B cell (primary cell): ENCODE data around the gene PSMC3IP. TPM values are rescaled to one million over a fixed set of nuclear protein-coding genes. Genes with fewer than 3 reads are reported as not detected.

ENCODE experiments used
- ATAC-seq: fragments of 200-7000 bp; cut with Tn5 transposase; one replicate; pipeline ENCODE4 v1.10.0; 2021; ENCODE audit warnings: low read depth, mild to moderate bottlenecking, moderate number of reproducible peaks, moderate library complexity
- CTCF ChIA-PET: fragments of 350-600 bp; sonication (Branson Sonifier 250); formaldehyde crosslinking; loops from one replicate; lab custom pipeline; 2021; ENCODE audit warnings: antibody characterized with exemption, inconsistent platforms; lab: Charles Lee
- POLR2A ChIA-PET: fragments of 350-600 bp; sonication (Branson Sonifier 250); formaldehyde crosslinking; loops from one replicate; lab custom pipeline; 2021; ENCODE audit warnings: antibody characterized with exemption; lab: Charles Lee
- DNase-seq: peaks from one replicate; pipeline ENCODE4 v3.0.0; 2013
- H2AFZ ChIP-seq: 2 replicates; pipeline ENCODE4 v1.6.1; 2012; ENCODE audit warnings: mild to moderate bottlenecking, low read depth, low read length; ENCODE audit not compliant: insufficient read depth, poor library complexity, severe bottlenecking
- H3K27ac ChIP-seq, 2 donors: 1 replicate in 1 of 2; 2 replicates in 1 of 2; pipeline ENCODE4 v1.5.1; 2012 to 2013; ENCODE audit warnings: low read length in 2 of 2, mild to moderate bottlenecking in 2 of 2, moderate library complexity in 1 of 2
- H3K27me3 ChIP-seq, 4 experiments: fragments of 200-600 bp in 1 of 4; sonication (generic) in 1 of 4; replicated peaks in 1 of 4; 1 replicate in 2 of 4; 2 replicates in 2 of 4; pipeline versions ENCODE4 v1.6.1 to v1.7.0; 2013 to 2016; ENCODE audit warnings: low read length in 3 of 4, mild to moderate bottlenecking in 2 of 4, mixed read lengths in 1 of 4, moderate library complexity in 1 of 4; ENCODE audit not compliant: insufficient read depth in 4 of 4, control insufficient read depth in 3 of 4; ENCODE audit errors: control extremely low read depth in 1 of 4
- H3K36me3 ChIP-seq, 2 experiments: replicated peaks in 1 of 2; 1 replicate in 1 of 2; 2 replicates in 1 of 2; pipeline versions ENCODE4 v1.6.1 to v1.7.1; 2013; ENCODE audit warnings: low read length in 1 of 2; ENCODE audit not compliant: insufficient read depth in 2 of 2, control insufficient read depth in 1 of 2; ENCODE audit errors: control extremely low read depth in 1 of 2, extremely low read depth in 1 of 2
- H3K4me1 ChIP-seq, 2 donors: fragments of 200-600 bp in 1 of 2; sonication (generic) in 1 of 2; 1 replicate in 1 of 2; 2 replicates in 1 of 2; pipeline versions ENCODE4 v1.5.1 to v1.6.1; 2013 to 2017; ENCODE audit warnings: low read length in 2 of 2; ENCODE audit not compliant: control insufficient read depth in 2 of 2, insufficient read depth in 2 of 2
- H3K4me2 ChIP-seq: replicated peaks from 2 replicates; pipeline ENCODE3; 2012; ENCODE audit warnings: mild to moderate bottlenecking, low read depth, low read length; ENCODE audit not compliant: poor library complexity, severe bottlenecking
- H3K4me3 ChIP-seq, 5 experiments: fragments of 200-600 bp in 1 of 5; sonication (generic) in 1 of 5; 1 replicate in 3 of 5; 2 replicates in 2 of 5; pipeline versions ENCODE4 v1.5.1 to v1.7.0; 2011 to 2016; ENCODE audit warnings: low read length in 4 of 5, mild to moderate bottlenecking in 4 of 5, low read depth in 2 of 5, control low read depth in 1 of 5, moderate library complexity in 1 of 5; ENCODE audit not compliant: insufficient read depth in 1 of 5; ENCODE audit errors: control extremely low read depth in 1 of 5, extremely low read depth in 1 of 5
- H3K79me2 ChIP-seq: fragments of 200-600 bp; sonication (generic); one replicate; pipeline ENCODE4 v1.6.0; 2016; ENCODE audit warnings: low read length; ENCODE audit not compliant: control insufficient read depth, insufficient read depth
- H3K9ac ChIP-seq: fragments of 200-600 bp; sonication (generic); 2 replicates; pipeline ENCODE4 v1.6.1; 2017; ENCODE audit warnings: mild to moderate bottlenecking, low read length, moderate library complexity
- H3K9me3 ChIP-seq, 3 donors: one replicate each; pipeline versions ENCODE4 v1.6.1 to v1.7.1; 2013; ENCODE audit warnings: low read length in 2 of 3; ENCODE audit not compliant: control insufficient read depth in 2 of 3, insufficient read depth in 1 of 3; ENCODE audit errors: control extremely low read depth in 1 of 3
- H4K20me1 ChIP-seq: 2 replicates; pipeline ENCODE4 v1.6.0; 2012; ENCODE audit warnings: mild to moderate bottlenecking, low read length; ENCODE audit not compliant: insufficient read depth, control insufficient read depth, poor library complexity, severe bottlenecking
- H3K27ac Mint-ChIP-seq: one replicate; pipeline ENCODE4 v1.8.0; 2021; ENCODE audit warnings: mixed read lengths
- H3K27me3 Mint-ChIP-seq: one replicate; pipeline ENCODE4 v1.8.0; 2021; ENCODE audit warnings: mixed read lengths
- H3K4me1 Mint-ChIP-seq: one replicate; pipeline ENCODE4 v1.8.0; 2021; ENCODE audit warnings: mixed read lengths
- H3K4me3 Mint-ChIP-seq: one replicate; pipeline ENCODE4 v1.8.0; 2021; ENCODE audit warnings: mixed read lengths
- H3K9me3 Mint-ChIP-seq: one replicate; pipeline ENCODE4 v1.8.0; 2022; ENCODE audit warnings: mixed read lengths; ENCODE audit not compliant: insufficient read depth
- CTCF ChIP-seq: fragments of 200-600 bp; IDR thresholded peaks from one replicate; pipeline ENCODE4 v1.8.0; 2022; ENCODE audit warnings: antibody characterized with exemption, mild to moderate bottlenecking
- EZH2 ChIP-seq: IDR thresholded peaks from 2 replicates; pipeline ENCODE4 v1.6.1; 2012; ENCODE audit warnings: borderline replicate concordance, low read depth, mild to moderate bottlenecking, moderate library complexity, low read length; ENCODE audit not compliant: insufficient read depth, poor library complexity, severe bottlenecking
- WGBS: methylation state at CpG from one replicate; pipeline ENCODE4 v1.1.5; 2013; ENCODE audit warnings: missing lambda C conversion rate; ENCODE audit not compliant: insufficient coverage; 5-methylcytosine and 5-hydroxymethylcytosine counted together
- intact Hi-C: fragments of 100-400 bp; cut with micrococcal nuclease; formaldehyde crosslinking; loops from one replicate; pipeline ENCODE4 v1.10.0; 2022
- polyA plus RNA-seq: library from polyadenylated mRNA; depleted of rRNA; stranded (reverse); fragments of >200 nt; gene quantifications from 2 replicates; pipeline ENCODE4 v1.2.3, GENCODE V29; 2012
- total RNA-seq, 2 donors: library from RNA; stranded (reverse); fragments of 120-200 nt in 1 of 2; gene quantifications; 1 replicate in 1 of 2; 2 replicates in 1 of 2; pipeline versions ENCODE4 v1.2.3 to v1.2.4, GENCODE V29; 2013 to 2022

Gene PSMC3IP
- total and polyA plus RNA-seq, 2 donors (not counting 1 experiment from before 2014, with no cell fraction given), result 2.8 to 10.4 TPM

DNA sequence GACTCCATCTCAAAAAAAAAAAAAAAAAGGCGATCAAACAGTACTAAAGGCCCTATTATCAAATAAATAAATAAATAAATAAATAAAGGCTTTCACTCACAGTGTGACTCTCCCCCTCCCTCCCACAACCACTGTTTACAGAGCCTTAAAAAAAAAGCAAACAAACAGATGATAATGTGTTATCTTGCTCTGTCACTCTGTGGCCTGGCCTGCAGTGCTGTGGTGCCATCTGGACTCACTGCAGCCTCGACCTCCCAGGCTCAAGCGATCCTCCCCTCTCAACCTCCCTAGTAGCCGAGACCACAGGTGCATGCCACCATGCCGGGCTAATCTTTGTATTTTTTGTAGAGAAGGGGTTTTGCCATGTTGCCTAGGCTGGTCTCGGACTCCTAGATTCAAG is 49.6 kb downstream of the PSMC3IP start:
- ATAC-seq, result no peak
- Histone ChIP-seq H3K79me2 (no peaks in the 10 kb centered on the region), H3K27me3 (no peaks in the 10 kb centered on the region)

DNA sequence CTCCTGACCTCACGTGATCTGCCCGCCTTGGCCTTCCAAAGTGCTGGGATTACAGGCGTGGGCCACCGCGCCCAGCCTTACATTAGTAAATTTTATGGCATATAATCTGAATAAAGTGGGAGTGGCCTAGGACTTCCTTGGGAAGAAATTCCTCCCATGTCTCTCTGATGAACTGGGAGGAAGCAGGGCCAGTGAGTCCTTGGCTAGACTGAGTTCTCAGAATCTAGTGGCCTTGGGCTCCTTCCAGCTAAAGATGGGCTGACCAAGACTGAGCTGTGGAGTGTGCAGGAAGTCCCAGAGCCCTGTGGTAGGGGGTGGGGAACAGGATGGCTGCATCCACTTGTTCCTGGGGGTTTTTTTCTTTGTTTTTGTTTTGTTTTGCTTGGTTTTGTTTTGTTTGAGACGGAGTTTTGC is 51.5 kb downstream of the PSMC3IP start:
- no peaks in the 10 kb centered on the region for H4K20me1 ChIP-seq
- Mint-ChIP-seq H3K4me3 (no peak overlapping the region), H3K27ac (no peak overlapping the region), H3K27me3 (no peaks in the 10 kb centered on the region), H3K9me3 (no peaks in the 10 kb centered on the region), H3K4me1 (peaks cover 18% of the 10 kb centered on the region)
- H3K27me3 ChIP-seq, result no peaks in the 10 kb centered on the region
- ATAC-seq (no peak), DNase-seq (no peak)
- no peak overlapping the region for H3K9ac ChIP-seq
- H3K79me2 ChIP-seq, result no peaks in the 10 kb centered on the region
- H3K4me3 ChIP-seq, result no peak overlapping the region
- CTCF ChIA-PET, result interaction anchor here (1.1 to 1.9 kb wide), 2 partner anchors 120 to 553 kb away, joined by 3 to 5 read pairs; no protein-coding TSS in a partner anchor
- intact Hi-C loops, result no loop called here
- TF ChIP-seq CTCF (no peak), EZH2 (no peak)
- H3K9me3 ChIP-seq, result no peaks in the 10 kb centered on the region
- H3K4me1 ChIP-seq, result peaks cover 17 to 27% of the 10 kb centered on the region in 2 donors
- 83% methylated on average over 1 of the region's 6 CpGs for WGBS
- no peak overlapping the region for H3K27ac ChIP-seq
- H2AFZ ChIP-seq, result no peak overlapping the region
- H3K36me3 ChIP-seq, result peaks cover 0 to 22% of the 10 kb centered on the region in 2 experiments
- H3K4me2 ChIP-seq, result no peak overlapping the region
- POLR2A ChIA-PET, result no interaction called here

More for the DNA sequence above, 49.6 kb downstream of the PSMC3IP start:
- DNase-seq, result no peak
- no peak overlapping the region for H2AFZ ChIP-seq
- WGBS, result 94% methylated on average over 2 of the region's 6 CpGs
- H3K9ac ChIP-seq, result no peak overlapping the region
- H3K4me2 ChIP-seq, result no peak overlapping the region
- Mint-ChIP-seq H3K4me1 (peaks cover 26% of the 10 kb centered on the region), H3K27ac (no peak overlapping the region), H3K9me3 (no peaks in the 10 kb centered on the region), H3K4me3 (no peak overlapping the region), H3K27me3 (no peaks in the 10 kb centered on the region)
- H3K36me3 ChIP-seq, result peaks cover 0 to 4% of the 10 kb centered on the region in 2 experiments
- no peaks in the 10 kb centered on the region for H3K9me3 ChIP-seq
- peaks cover 24 to 37% of the 10 kb centered on the region in 2 donors for H3K4me1 ChIP-seq
- TF ChIP-seq CTCF (no peak), EZH2 (no peak)
- H3K27ac ChIP-seq, result no peak overlapping the region
- H4K20me1 ChIP-seq, result no peaks in the 10 kb centered on the region
- ChIA-PET CTCF (interaction anchor here (0.6 to 1.5 kb wide), 19 partner anchors 8 to 411 kb away, joined by 3 to 12 read pairs (median 4); partner anchors contain the start of gene NAGLU), POLR2A (no interaction called here)
- no peak overlapping the region for H3K4me3 ChIP-seq
- intact Hi-C loops, result loop anchor here (1.0 kb wide), 1 partner anchor 206 kb away; no protein-coding TSS in a partner anchor
